ENCODE measurements around the gene PDE4D.

DNA sequence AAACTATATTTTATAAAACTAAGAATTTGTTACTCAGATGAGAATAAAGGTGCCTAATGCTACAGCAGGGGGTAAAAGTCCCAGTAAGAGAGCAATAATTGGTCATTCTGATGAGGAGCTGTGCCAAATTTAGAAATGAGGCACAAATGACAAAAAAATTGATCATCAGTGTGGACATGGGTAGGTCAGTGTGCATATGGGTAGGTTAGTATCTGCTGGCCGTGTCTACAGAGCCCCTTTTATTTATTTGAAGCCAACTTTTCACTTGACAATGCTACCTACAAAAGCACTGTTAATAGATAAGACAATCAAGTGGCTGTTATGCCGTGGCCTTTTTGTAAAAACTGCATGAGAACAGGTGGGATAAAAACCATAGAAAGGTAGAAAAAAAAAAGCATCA is 856.1 kb downstream of the PDE4D start:
- TF ChIP-seq, protein P1, sequence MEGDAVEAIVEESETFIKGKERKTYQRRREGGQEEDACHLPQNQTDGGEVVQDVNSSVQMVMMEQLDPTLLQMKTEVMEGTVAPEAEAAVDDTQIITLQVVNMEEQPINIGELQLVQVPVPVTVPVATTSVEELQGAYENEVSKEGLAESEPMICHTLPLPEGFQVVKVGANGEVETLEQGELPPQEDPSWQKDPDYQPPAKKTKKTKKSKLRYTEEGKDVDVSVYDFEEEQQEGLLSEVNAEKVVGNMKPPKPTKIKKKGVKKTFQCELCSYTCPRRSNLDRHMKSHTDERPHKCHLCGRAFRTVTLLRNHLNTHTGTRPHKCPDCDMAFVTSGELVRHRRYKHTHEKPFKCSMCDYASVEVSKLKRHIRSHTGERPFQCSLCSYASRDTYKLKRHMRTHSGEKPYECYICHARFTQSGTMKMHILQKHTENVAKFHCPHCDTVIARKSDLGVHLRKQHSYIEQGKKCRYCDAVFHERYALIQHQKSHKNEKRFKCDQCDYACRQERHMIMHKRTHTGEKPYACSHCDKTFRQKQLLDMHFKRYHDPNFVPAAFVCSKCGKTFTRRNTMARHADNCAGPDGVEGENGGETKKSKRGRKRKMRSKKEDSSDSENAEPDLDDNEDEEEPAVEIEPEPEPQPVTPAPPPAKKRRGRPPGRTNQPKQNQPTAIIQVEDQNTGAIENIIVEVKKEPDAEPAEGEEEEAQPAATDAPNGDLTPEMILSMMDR (IDR thresholded peaks at IDR 0.05; ENCODE audit: low read length) = no peak
- TF ChIP-seq EZH2 (optimal IDR thresholded peaks at IDR 0.05; ENCODE audit: low read depth, low read length) = no peak

Data from MM.1S (cell line).